GM12891 (cell line): Measurements from ENCODE around the gene OIT3.

Source experiments
- PAX5 ChIP-seq: IDR thresholded peaks from 2 replicates; pipeline ENCODE4 v1.6.1; 2011; ENCODE audit warnings: low read length, moderate library complexity, mild to moderate bottlenecking; ENCODE audit not compliant: insufficient read depth, severe bottlenecking
- POLR2A ChIP-seq: IDR thresholded peaks from 2 replicates; pipeline ENCODE4 v1.6.1; 2011; ENCODE audit warnings: low read depth, low read length, control low read depth
- POLR2AphosphoS5 ChIP-seq: IDR thresholded peaks from 2 replicates; pipeline ENCODE4 v1.6.1; 2011; ENCODE audit warnings: low read depth, low read length, control low read depth
- POU2F2 ChIP-seq: IDR thresholded peaks from 2 replicates; pipeline ENCODE4 v1.6.1; 2011; ENCODE audit warnings: low read depth, mild to moderate bottlenecking, control low read depth, low read length, moderate library complexity
- SPI1 ChIP-seq: IDR thresholded peaks from 2 replicates; pipeline ENCODE4 v1.6.1; 2011; ENCODE audit warnings: low read depth, low read length, control low read depth
- TAF1 ChIP-seq: IDR thresholded peaks from 2 replicates; pipeline ENCODE4 v1.6.1; 2011; ENCODE audit warnings: low read depth, low read length, control low read depth

DNA sequence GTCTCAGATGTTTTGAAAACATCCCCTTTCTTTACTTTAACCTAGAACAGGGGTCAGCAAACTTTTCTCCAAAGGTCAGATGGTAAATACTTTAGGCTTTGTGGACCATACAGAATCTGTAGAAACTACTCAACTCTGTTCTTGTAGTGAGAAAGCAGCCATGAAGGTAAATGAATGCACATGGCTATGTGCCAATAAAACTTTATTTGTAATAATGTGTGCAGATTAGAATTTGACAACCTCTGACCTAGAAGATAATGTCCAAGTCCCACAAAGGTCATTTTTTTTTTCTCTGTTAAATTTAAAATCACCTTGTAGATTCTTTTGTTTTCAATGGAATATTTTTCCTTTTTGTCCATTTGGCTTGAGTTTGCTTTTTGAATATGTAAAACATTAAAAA is 17.2 kb downstream of the OIT3 start:
- TF ChIP-seq POLR2AphosphoS5 = no peak
- TF ChIP-seq POLR2A = no peak
- TF ChIP-seq PAX5 = no peak
- no peak for TF ChIP-seq TAF1
- TF ChIP-seq SPI1 = no peak
- TF ChIP-seq POU2F2 = no peak
